Right kidney (tissue), 1 donor: ENCODE data around the gene RAB35.

Source experiments
- DNase-seq: peaks from one replicate; pipeline ENCODE4 v3.0.0-alpha.2; 2016

RAB35 gene

DNA sequence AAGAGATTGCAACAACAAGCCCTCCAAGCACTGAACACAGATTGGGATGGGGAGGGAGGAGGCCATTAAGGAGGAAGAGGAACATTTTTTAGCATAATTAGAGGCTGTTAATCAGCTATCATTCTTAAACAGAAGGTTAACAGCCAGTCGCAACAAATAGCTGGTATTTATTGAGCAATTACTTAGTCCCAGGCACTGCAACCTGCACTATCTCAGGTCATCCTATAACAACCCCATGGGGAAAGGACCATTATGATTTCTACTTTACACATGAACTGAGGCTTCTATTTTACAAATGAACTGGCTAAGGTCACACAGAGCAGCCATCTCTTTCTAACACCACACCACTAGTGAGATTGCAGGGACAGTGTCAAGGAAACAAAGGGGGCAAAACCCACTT is 10.4 kb downstream of the RAB35 start:
- DNase-seq = no peak

DNA sequence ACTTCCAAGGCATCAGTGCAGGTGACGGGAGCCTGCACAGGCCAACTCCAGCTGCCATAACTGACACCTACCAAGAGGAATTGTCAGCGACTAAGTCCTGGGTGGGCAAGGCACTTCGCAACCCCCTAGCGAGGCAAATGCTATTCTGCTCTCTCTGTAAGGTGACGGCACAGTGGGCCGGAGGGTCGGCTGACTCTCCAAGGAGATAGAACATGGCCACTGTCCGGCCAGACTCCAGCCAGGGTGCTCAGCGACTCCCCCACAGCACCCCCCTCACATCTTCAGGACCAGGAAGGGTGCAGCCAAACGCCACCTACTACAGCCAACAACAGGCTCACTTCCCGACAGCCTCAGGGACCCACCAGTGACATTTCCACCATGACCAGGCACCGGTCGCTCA is 13.2 kb downstream of the RAB35 start:
- DNase-seq = no peak

DNA sequence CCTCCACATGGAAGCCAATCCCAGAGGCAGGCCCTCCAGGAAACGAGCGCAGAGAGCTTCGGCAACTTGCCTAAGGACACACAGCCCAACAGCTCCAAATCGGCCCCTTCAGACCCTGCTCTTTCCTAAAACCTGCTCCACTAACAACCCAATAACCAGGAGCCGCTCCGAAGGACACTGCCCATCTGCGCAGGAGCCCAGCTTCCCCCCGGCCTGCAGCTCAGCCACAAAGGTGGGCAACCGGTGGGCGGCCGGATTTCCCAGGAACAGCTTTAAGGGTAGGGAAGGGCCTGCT is 13.6 kb downstream of the RAB35 start:
- DNase-seq = no peak

DNA sequence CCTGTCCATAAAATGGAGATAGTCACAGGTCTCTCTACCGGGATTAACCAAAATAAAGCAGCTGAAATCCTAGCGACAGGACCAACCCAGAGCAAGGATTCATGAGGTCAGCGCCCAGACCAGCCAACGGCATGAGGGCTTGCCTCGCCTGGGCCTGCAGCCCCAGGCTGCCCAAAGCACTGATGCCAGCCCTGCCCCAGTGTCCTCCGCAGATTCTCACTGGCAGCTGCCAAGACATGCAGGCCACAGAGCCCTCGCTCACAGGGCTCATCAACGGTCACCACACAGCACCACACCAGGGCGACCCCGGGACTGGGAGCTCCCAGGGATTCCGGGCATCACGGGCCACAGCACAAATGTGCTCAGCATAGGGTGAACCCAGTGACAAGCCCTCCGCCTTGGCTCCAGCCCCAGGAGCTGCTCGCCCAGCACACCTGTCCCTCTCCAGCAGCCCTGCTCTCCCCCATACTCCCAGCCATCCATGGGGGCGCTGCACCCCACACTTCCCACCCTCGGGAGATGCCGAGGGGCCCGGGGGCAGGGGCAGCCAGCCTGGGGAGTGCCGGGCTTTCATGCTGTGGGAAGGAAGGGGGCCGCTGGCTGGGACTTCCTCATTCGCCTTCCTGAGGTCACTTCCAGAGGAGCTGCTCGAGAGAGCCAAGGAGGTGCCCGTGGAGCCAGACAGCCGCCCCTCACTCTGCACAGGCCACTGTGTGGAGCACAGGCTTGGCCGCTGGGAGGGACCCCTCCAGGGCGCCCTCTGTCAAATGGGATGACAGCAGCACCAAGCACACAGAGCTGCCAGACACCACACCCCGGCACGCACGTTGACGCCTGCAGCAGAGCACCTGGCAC is 14.1 kb downstream of the RAB35 start:
- DNase-seq = no peak

GRCh38 chr12:120101617-120102016 is 14.9 kb downstream of the RAB35 start:
- DNase-seq = no peak

DNA sequence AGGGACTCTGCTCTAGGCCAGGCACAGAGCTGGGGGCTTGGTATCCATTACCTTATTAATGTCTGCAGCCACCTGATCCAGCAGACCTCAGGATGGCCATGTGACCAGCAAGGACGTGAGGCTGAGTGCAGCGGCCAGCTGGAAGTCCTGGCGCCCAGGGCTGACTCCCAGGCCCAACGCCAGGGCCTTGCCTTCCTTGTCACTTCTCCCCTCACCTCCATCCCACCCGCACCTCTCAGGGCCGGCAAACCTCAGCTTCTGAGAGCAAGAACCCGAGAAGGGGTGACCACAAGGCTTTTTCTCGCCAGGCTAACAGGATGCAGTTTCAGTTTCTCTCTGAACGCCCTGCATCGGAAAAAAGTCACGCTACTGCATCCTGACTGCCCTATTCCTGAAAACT is 15.4 kb downstream of the RAB35 start:
- peak; percentile 26 for DNase-seq

DNA sequence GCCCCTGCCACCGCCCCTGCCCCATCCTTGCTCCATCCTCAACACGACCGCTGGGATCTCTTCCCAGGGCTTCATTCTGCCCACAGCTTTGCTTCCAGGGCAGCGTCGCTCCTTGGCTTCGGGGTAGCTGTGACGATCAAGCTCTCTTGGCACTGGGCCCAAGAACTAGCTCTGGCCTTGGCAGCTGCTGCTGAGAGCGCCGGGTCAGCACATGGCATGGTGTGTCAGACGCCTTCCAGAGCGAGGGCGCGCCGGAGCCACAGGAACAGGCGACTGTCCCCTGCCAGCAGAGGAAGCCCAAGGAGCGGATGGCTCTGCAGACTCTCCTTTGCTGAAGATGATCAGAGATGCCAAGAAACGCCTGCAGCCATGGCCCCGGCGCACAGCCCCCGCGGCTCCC is 15.9 kb downstream of the RAB35 start:
- DNase-seq = no peak

DNA sequence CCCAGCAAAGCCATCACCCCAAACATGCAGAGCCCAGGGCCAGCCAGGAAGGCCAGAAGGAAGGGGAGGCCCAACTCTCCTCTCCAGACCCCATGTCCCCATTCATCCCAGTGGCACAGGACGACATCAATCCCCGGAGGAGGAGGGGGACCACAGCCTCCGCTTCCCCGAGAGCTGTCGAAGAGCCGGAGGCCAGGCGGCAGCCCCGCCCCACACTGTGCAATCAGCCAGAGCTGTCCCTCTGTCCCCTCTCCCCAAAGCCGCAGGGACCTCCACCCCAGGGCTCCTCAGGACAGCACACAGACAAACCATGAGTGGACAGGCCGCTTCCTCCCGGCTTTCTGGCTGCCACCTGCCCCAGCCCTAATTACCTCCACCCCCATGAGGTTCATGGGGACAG is 16.8 kb downstream of the RAB35 start:
- no peak for DNase-seq

DNA sequence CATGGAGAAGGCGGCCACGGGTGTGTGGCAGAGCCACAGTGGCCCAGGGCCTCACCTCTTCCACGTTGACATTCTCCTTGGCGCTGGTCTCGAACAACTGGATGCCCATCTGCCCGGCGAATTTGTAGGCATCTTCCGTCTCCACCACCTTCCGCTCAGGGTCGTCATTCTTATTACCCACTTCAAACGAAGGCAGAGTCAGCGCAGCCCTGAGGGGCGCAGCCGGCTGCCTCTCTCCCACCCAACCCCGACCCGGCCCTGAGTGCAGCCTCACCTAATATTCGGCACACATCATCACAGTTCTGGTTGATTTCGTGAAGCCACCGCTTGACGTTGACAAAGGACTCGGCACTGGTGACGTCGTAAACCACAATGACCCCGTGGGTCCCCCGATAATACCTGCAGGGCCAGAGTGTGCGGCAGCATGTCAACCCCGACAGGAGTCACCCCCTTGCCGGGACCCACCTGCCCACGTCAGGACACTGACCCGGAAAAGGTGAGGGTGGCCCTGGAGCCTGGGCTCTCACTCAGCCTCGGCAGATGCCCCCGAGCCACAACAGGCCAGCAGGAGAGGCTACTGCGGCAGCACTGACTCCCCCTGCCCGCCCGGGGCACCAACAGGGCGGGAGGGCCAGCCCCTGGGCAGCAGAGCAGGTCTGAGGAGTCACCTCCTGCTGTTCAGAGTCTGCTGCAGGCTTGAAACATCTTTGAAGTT is 17.6 kb downstream of the RAB35 start:
- DNase-seq = no peak

- DNase-seq = no peak
Observed at GRCh38 chr12:120096671-120097202, 19.8 kb downstream of the RAB35 start.

DNA sequence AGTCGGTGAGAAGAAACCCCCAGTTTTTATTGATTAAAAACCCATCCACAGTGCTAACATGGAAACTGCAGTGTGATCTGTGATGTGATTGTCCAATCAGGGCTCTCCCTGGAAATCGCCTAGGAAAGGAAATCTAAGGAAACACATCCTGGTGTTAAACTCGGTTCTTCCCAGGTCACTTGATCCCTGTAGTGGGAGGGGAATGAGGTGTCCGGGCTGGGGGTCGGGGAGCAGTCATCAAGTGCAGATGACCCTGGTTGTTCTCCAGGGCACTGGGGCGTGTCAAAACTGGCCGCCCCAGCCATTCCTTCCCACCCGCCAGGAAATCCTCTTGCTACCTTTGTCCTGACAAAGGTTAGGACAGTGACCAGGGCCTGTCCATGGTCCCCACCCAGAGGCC is 20.8 kb downstream of the RAB35 start:
- DNase-seq = no peak

DNA sequence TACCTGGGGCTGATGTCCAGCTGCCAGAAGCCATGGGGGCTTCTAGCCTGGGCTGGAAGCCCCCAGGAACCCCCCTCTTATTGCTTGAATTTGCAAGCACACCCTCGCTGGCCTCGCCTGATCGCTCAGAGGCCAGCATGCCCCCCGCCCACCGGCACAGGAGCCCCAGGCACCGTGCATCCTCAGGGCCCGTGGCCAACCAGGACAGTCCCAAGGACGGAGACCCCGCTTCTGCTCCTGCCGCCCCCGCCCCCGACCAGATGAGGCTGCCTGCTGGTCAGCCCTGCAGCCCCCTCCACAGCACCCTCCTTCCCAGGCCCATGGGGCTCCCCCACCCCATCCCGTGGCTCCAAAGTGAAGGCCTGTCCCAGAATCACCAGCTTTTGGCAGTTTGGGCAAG is 21.2 kb downstream of the RAB35 start:
- no peak for DNase-seq

DNA sequence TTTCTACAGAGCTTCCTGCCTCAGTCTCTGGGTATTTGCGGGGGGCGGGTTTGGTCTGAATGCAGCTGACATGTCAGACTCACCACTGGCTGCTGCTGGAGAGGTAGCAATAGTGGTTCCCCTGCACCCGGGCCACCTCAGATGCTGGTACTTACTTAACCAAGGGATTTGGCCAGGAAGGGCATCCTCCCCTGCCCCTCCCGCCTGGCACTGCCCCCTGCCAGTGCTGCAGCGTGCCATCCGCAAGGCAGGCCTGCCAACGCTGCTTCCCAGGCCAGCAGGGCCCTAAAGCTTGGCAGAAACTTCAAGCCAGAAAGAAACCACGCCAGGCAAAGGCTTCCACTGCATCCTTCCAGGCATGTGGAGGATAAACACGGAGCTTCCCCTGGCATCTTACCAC is 22.1 kb downstream of the RAB35 start:
- DNase-seq = no peak

- DNase-seq = peak; percentile 62
Observed at GRCh38 chr12:120093592-120094355, 22.8 kb downstream of the RAB35 start.

DNA sequence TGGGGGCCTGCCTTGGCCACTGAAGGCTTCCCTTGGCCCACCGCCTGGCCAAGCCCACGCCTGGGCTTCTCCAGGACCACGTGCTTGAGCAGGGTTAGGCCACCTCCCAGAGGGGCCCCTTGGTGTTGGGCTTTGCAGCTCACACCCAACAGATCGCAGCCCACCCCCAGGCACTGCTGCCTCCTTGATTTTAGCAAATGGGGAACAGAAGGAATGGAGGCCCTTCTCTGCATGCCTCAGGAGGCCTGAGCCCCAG is 23.3 kb downstream of the RAB35 start:
- no peak for DNase-seq

DNA sequence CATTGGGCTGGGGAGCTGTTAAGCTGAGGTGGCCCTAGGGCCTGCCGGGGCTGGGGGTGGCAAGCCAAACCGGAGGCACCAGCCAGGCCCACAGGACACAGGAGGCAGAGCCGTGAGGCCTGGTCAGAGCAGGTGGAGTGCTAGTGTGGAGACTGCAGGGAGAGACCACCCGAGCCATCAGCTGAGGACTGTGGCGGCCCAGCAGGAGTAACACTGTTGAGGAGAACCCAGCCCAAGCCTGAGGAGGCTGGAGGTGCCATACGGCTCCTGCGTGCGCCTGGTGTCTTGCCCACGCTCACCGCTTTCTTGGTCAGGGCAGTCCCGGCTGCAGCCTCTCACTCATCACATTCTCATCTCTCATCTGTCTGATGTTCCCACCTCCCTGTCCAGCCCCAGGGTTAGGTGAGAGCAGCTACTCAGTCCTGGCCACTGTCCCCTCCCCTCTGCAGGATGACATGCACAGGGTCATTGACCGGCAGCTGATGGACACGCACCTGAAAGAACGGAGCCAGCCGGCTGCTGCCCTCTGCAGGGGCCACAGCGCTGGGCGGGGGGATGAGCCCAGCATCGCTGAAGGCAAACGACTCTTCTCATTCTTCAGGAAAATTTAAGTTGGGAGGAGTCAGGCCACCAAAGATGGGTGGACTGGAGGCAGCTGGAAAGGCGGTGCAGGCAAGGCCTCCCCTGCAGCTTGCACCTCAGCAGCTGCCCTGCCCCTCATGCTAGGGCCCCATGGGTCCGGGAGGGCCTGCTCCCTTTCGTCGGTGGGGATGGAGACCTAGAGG is 23.8 kb downstream of the RAB35 start:
- DNase-seq = no peak

GRCh38 chr12:120091371-120092090 is 25.0 kb downstream of the RAB35 start:
- DNase-seq = no peak

GRCh38 chr12:120090626-120091295 is 25.8 kb downstream of the RAB35 start:
- DNase-seq = no peak

- DNase-seq = no peak
Observed at GRCh38 chr12:120090206-120090605, 26.3 kb downstream of the RAB35 start.

GRCh38 chr12:120089796-120090195 is 26.8 kb downstream of the RAB35 start:
- DNase-seq = no peak

- no peak for DNase-seq
Observed at GRCh38 chr12:120089105-120089504, 27.4 kb downstream of the RAB35 start.
